Skeletal muscle tissue (tissue), 4 donors: ENCODE measurements around the gene LRRN4. TPM values are rescaled to one million over a fixed set of nuclear protein-coding genes. Genes with fewer than 3 reads are reported as not detected.
"Not testable (repeated sequence)": the region's sequence is repeated elsewhere in the genome, so short reads cannot be mapped to it uniquely, and the experiment has no call there.

ENCODE experiments used
- H3K27ac ChIP-seq: one replicate; pipeline ENCODE4 v1.7.0; 2013; ENCODE audit warnings: mild to moderate bottlenecking, low read depth, low read length, inconsistent platforms
- H3K27me3 ChIP-seq, 3 donors: one replicate each; pipeline ENCODE4 v1.7.0; 2013; ENCODE audit warnings: low read length in 3 of 3; ENCODE audit not compliant: control insufficient read depth in 3 of 3, insufficient read depth in 3 of 3
- H3K36me3 ChIP-seq, 3 donors: one replicate each; pipeline ENCODE4 v1.7.0; 2013; ENCODE audit warnings: low read length in 3 of 3; ENCODE audit not compliant: control insufficient read depth in 3 of 3, insufficient read depth in 3 of 3
- H3K4me1 ChIP-seq, 3 donors: one replicate each; pipeline ENCODE4 v1.7.0; 2013; ENCODE audit warnings: low read length in 3 of 3, mild to moderate bottlenecking in 3 of 3; ENCODE audit not compliant: control insufficient read depth in 3 of 3, insufficient read depth in 3 of 3
- H3K4me3 ChIP-seq, 3 donors: one replicate each; pipeline ENCODE4 v1.7.0; 2013; ENCODE audit warnings: low read length in 3 of 3
- H3K9ac ChIP-seq, 3 donors: one replicate each; pipeline ENCODE4 v1.7.0; 2013; ENCODE audit warnings: low read length in 3 of 3, mild to moderate bottlenecking in 3 of 3, moderate library complexity in 2 of 3, low read depth in 1 of 3
- H3K9me3 ChIP-seq, 3 donors: one replicate each; pipeline ENCODE4 v1.7.0; 2013; ENCODE audit warnings: low read length in 3 of 3; ENCODE audit not compliant: control insufficient read depth in 3 of 3
- total RNA-seq: library from RNA; depleted of rRNA; stranded (reverse); fragments of >200 nt; gene quantifications from one replicate; pipeline ENCODE4 v1.2.3, GENCODE V29; 2014
- donor health status: Osteomylitis.

Gene LRRN4
- total RNA-seq, 1 donor from 2014 or later = under 0.01 TPM

DNA sequence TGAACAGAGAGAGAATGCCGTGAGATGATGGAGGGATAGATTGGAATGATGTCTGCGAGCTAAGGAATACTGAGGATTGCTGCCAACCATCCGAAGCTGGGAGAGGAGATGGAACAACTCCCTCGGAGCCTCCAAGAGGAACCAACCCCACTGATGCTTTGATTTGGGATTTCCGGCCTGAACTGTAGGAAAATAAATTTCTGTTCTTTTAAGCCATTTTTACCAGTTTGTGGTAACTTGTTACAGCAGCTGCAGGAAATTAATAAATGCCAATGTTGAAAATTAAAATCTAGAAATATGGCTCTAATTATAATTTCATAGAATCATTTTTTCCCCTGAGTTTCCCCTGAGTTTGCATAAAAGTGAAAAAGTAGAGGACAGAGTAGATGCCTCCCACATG, 14.1 kb downstream of the LRRN4 start:
- Histone ChIP-seq H3K27ac (no peak overlapping the region), H3K36me3 (peaks cover 30 to 54% (median 38%) of the 10 kb centered on the region in 3 donors), H3K9me3 (no peaks in the 10 kb centered on the region), H3K4me1 (peaks cover 2 to 3% (median 2%) of the 10 kb centered on the region in 3 donors), H3K9ac (no peak overlapping the region), H3K27me3 (no peaks in the 10 kb centered on the region), H3K4me3 (no peak overlapping the region)

DNA sequence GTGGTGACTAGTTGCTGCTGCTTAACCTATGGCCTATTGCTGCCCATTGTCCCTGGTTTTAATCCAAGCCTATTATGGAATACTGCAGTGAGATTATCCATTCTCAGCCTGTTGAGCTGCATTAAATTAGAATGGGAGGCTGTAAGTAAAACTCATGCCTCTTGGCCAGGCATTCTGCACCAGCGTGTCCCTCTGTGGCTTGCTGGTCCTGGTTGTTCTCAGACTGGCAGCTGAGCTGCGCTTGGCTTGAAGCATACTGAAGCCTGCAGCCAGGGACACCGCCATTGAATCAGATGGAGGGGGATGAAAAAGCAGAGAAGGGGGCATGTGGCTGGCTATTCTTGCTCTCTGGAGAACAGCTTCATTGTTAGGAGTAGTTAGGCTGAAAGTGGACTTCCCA, 15.6 kb downstream of the LRRN4 start:
- no peak overlapping the region for H3K4me3 ChIP-seq
- H3K4me1 ChIP-seq = peaks cover 9 to 17% (median 10%) of the 10 kb centered on the region in 3 donors
- H3K9ac ChIP-seq = no peak overlapping the region
- H3K36me3 ChIP-seq = peaks cover 30 to 59% (median 40%) of the 10 kb centered on the region in 3 donors
- no peak overlapping the region for H3K27ac ChIP-seq
- H3K9me3 ChIP-seq = no peaks in the 10 kb centered on the region
- H3K27me3 ChIP-seq = no peaks in the 10 kb centered on the region

DNA sequence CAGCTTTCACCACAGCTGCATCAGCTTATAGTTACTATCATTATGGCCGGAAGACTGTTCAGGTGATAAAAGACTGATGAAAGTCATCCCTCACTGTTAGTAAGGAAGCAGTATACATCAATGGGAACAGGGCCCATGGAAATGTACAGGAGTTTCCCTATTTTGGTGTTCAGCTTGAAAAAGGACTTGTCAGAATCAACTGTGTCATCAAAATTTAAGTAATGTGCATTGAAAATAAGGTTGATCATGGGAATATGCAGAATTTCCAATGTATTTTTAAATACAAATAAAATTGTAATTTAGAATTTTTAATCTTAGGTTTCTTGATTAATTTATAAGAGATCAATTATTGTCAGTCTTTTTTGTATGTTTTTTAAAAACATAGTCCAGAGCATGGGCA, 16.8 kb downstream of the LRRN4 start:
- Histone ChIP-seq H3K27me3 (no peaks in the 10 kb centered on the region), H3K36me3 (peaks cover 27 to 56% (median 40%) of the 10 kb centered on the region in 3 donors), H3K4me3 (no peak overlapping the region), H3K4me1 (peaks cover 9 to 17% (median 10%) of the 10 kb centered on the region in 3 donors), H3K27ac (no peak overlapping the region), H3K9ac (no peak overlapping the region), H3K9me3 (no peaks in the 10 kb centered on the region)

DNA sequence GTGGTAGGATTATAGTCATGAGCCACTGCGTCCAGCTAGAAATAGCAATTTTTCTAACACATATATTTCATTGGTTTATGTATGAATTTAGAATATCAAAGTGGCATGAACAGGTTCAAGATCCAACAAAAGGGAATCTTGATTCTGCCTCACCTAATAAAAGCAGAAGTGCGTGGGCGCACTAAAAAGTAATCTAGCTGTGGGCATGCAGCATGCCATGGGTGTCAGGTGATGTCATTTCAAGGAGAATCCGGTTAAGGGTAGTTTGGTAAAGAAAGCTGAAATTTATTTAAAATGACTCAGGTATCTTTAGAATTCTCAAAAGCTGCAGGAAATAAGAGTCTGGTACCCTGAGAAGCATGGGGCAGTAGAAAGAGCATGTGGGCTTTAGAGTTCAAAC, 17.6 kb downstream of the LRRN4 start:
- Histone ChIP-seq H3K4me1 (peaks cover 9 to 17% (median 10%) of the 10 kb centered on the region in 3 donors), H3K36me3 (peaks cover 22 to 47% (median 32%) of the 10 kb centered on the region in 3 donors), H3K27me3 (no peaks in the 10 kb centered on the region), H3K4me3 (no peak overlapping the region), H3K9me3 (no peaks in the 10 kb centered on the region), H3K9ac (no peak overlapping the region), H3K27ac (no peak overlapping the region)

DNA sequence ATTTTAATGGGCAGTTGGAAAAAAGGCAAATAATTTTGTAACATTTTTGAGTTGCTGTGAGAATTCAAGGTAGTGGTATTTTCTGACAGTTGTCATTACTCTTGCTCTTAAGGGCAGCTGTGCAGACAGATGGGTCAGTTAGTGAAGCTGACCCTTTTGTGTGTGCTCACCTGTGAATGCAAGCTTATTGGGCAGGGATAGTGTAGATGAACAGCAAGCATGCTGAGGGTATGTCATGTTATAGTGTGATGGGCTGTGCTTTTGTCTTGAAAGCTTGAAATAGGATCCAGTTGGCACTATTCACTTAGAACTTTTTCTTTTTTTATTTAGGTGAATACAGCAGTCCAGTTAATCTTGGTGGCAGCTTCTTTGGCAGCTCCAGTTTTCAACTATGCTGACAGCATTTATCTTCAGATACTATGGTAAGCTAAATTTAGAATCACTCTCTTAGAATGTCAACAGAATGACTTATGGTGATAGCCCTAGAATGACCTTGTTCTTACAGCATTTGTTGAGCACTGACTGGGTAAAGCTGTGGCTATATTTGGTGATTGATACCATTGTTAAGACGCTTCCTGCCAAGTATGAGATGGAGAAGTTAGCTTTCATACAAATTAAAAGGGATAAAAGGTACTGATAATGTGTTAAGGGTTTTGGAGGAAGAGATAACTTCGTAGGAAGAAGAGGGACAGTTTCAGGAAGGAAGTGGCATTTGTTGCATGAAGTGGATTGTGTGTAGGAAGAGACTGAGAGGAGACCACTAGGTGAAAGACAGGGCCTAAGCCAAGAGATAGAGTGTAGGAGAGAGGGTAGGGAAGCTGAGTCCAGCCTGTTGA, 19.5 kb downstream of the LRRN4 start:
- no peak overlapping the region for H3K9ac ChIP-seq
- no peaks in the 10 kb centered on the region for H3K27me3 ChIP-seq
- peaks cover 12 to 33% (median 26%) of the 10 kb centered on the region in 3 donors for H3K36me3 ChIP-seq
- no peaks in the 10 kb centered on the region for H3K9me3 ChIP-seq
- no peak overlapping the region for H3K4me3 ChIP-seq
- peaks cover 9 to 19% (median 10%) of the 10 kb centered on the region in 3 donors for H3K4me1 ChIP-seq
- H3K27ac ChIP-seq = peak overlapping the region; percentile 83

DNA sequence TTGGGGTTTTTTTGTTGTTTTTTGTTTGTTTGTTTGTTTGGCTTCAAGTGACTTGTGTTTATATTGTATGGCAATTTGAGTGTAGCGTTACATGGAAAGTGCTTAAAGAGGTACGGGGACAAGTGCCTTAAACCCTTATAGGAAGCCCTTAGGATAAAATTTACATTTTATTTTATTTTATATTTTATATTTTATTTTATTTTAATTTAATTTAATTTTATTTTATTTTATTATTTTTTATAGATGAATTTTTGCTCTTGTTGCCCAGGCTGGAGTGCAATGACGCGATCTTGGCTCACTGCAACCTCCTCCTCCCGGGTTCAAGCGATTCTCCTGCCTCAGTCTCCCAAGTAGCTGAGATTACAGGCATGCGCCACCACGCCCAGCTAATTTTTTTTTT, 21.0 kb downstream of the LRRN4 start:
- H3K27me3 ChIP-seq, H3K27ac ChIP-seq, H3K9me3 ChIP-seq, H3K9ac ChIP-seq, H3K4me3 ChIP-seq: not testable (repeated sequence)
- Histone ChIP-seq H3K36me3 (peaks cover 7 to 19% (median 15%) of the 10 kb centered on the region in 3 donors), H3K4me1 (peaks cover 9 to 20% (median 10%) of the 10 kb centered on the region in 3 donors)

DNA sequence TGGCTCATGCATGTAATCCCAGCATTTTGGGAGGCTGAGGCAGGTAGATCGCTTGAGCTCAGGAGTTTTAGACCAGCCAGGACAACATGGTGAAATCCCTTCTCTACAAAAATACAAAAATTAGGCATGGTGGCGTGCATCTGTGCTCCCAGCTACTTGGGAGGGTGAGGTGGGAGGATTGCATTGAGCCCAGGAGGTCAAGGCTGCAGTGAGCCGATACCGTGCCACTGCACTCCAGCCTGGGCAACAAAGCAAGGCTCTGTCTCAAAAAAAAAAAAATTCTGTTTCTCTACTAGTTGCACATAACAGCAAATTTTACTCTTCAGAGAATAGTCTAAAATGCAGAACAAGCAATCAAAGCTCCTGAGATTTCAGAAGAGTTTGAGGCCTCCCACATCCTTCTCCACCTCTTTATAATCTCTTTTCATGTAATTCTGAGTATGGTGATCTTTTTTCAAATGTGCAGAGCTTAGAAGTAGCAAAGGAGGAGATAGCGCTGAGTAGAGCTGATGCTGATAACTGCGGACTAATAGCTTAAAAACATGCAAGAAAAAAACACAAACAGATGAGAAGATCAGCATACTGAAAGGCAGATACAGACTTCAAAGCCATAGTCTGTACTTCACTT, 23.3 kb downstream of the LRRN4 start:
- Histone ChIP-seq H3K36me3 (peaks cover 0 to 5% (median 2%) of the 10 kb centered on the region in 3 donors), H3K27me3 (no peaks in the 10 kb centered on the region), H3K9me3 (no peaks in the 10 kb centered on the region), H3K27ac (no peak overlapping the region), H3K4me3 (no peak overlapping the region), H3K9ac (no peak overlapping the region), H3K4me1 (peaks cover 9 to 26% (median 10%) of the 10 kb centered on the region in 3 donors)

DNA sequence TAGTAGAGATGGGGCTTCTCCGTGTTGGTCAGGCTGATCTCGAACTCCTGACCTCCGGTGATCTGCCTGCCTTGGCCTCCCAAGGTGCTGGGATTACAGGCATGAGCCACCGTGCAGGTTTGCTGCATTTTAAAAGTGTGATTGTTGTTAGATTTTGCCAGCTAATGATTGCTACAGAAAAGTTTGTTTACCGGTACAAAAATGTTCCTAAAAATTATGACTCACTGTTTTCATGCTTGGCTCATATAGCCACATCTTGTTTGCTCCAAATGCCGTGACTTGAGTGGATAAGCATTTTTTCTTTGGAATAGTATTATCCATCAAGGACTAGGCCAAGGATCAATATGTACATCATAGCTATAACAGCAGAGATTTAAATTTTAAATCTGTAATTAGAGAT, 24.3 kb downstream of the LRRN4 start:
- no peak overlapping the region for H3K4me3 ChIP-seq
- no peaks in the 10 kb centered on the region for H3K27me3 ChIP-seq
- H3K36me3 ChIP-seq = peaks cover 0 to 9% (median 9%) of the 10 kb centered on the region in 3 donors
- peaks cover 4 to 22% (median 6%) of the 10 kb centered on the region in 3 donors for H3K4me1 ChIP-seq
- H3K27ac ChIP-seq = no peak overlapping the region
- no peak overlapping the region for H3K9ac ChIP-seq
- H3K9me3 ChIP-seq = no peaks in the 10 kb centered on the region

DNA sequence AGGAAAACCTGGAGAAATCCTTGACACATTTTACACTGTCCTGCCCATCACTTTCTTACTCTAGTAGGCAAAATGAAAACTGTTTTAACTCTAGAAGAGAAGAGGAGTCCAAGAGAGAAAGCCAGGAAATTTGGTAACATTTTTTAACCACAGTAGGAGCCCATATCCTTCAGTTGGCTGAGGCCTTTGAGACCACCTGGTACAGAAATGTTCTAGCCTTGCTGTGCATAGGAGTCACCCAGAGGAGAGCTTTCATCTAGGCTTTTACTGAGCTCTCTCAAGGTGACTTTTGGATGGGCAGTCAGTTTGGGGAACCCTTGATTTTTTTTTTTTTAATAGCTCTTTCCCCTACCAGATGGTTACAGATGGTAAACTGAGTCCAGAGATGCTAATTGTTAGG, 25.0 kb downstream of the LRRN4 start:
- Histone ChIP-seq H3K27ac (no peak overlapping the region), H3K4me3 (no peak overlapping the region), H3K9ac (no peak overlapping the region), H3K36me3 (peaks cover 2 to 16% (median 6%) of the 10 kb centered on the region in 3 donors), H3K9me3 (no peaks in the 10 kb centered on the region), H3K27me3 (no peaks in the 10 kb centered on the region), H3K4me1 (peaks cover 0 to 15% (median 0%) of the 10 kb centered on the region in 3 donors)

DNA sequence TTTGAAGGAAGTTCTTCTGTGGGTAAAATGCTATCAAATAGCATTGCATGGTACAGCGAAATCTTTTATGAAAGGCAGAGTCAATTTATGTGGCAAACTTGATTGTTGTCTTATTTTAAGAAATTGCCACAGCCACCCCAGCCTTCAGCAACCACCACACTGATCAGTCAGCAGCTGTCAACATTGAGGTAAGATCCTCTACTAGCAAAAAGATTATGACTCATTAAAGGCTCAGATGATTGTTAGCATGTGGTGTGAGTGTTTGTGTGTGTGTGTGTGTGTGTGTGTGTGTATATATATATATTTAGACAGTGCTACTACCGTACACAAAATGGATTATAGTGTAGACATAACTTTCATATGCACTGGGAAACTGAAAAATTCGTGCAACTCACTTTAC, 27.8 kb downstream of the LRRN4 start:
- H3K4me1 ChIP-seq = peaks cover 0 to 10% (median 0%) of the 10 kb centered on the region in 3 donors
- no peaks in the 10 kb centered on the region for H3K9me3 ChIP-seq
- H3K36me3 ChIP-seq = peaks cover 2 to 16% (median 9%) of the 10 kb centered on the region in 3 donors
- H3K27ac ChIP-seq = peak overlapping the region; percentile 37
- peak overlapping the region in 1 of 3 donors; percentile 12 for H3K9ac ChIP-seq
- no peaks in the 10 kb centered on the region for H3K27me3 ChIP-seq
- H3K4me3 ChIP-seq = no peak overlapping the region
